Loucy (cell line): ENCODE measurements around the gene C12orf60.

Experiments
- CTCF ChIP-seq: fragments of 200-600 bp; sonication (generic); conservative IDR thresholded peaks from 2 replicates; pipeline ENCODE4 v1.5.1; 2014; ENCODE audit warnings: mild to moderate bottlenecking, antibody characterized with exemption, low read length
- EZH2phosphoT487 ChIP-seq: fragments of 200-600 bp; IDR thresholded peaks from 2 replicates; pipeline ENCODE4 v1.6.1; 2018; ENCODE audit warnings: antibody characterized with exemption, mild to moderate bottlenecking, moderate library complexity, borderline replicate concordance

GRCh38 chr12:14779834-14780233 lies 23.6 kb upstream of the C12orf60 start:
- TF ChIP-seq CTCF (no peak), EZH2phosphoT487 (no peak)
